LNCAP (cell line): ENCODE results near the gene ERLIN1.

ENCODE experiments used
- TF ChIP-seq, protein P1 (sequence below): fragments of 450-650 bp; IDR thresholded peaks from 2 replicates; pipeline ENCODE4 v1.5.1; 2017; ENCODE audit warnings: mild to moderate bottlenecking

The ERLIN1 gene

DNA sequence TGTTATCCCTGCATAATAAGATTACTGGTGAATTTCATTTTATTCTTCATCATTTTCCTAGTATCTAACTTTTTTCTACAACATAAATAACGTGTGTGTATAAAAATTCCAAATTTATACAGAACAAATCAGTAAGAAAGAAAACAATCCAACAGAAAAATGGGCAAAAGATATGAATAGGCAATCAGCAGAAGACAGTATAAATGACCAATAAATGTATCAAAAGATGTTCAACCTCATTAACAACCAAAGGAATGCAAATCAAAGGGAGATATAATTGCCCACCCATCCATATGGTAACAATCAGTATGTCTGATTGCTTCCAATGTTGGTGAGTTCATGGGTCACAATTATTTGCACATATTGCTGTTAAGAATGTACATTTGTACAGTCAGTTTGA is 13.5 kb downstream of the ERLIN1 start:
- TF ChIP-seq, protein P1, sequence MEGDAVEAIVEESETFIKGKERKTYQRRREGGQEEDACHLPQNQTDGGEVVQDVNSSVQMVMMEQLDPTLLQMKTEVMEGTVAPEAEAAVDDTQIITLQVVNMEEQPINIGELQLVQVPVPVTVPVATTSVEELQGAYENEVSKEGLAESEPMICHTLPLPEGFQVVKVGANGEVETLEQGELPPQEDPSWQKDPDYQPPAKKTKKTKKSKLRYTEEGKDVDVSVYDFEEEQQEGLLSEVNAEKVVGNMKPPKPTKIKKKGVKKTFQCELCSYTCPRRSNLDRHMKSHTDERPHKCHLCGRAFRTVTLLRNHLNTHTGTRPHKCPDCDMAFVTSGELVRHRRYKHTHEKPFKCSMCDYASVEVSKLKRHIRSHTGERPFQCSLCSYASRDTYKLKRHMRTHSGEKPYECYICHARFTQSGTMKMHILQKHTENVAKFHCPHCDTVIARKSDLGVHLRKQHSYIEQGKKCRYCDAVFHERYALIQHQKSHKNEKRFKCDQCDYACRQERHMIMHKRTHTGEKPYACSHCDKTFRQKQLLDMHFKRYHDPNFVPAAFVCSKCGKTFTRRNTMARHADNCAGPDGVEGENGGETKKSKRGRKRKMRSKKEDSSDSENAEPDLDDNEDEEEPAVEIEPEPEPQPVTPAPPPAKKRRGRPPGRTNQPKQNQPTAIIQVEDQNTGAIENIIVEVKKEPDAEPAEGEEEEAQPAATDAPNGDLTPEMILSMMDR, result no peak

DNA sequence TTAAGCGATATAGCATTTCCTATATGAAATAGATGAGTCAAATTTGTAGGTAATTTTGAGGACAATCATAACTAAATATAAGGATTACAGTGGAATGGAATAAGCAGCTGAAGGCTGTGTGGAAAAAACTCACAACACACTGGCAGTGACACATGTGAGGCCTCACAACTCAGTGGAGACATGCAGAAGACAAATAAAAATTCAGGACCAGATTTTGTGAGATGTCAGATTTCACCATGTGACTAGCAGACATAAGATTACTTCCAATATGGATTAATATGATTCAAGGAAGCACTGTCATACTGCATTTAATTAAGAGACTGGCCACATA is 17.6 kb downstream of the ERLIN1 start:
- TF ChIP-seq, protein P1, result no peak

DNA sequence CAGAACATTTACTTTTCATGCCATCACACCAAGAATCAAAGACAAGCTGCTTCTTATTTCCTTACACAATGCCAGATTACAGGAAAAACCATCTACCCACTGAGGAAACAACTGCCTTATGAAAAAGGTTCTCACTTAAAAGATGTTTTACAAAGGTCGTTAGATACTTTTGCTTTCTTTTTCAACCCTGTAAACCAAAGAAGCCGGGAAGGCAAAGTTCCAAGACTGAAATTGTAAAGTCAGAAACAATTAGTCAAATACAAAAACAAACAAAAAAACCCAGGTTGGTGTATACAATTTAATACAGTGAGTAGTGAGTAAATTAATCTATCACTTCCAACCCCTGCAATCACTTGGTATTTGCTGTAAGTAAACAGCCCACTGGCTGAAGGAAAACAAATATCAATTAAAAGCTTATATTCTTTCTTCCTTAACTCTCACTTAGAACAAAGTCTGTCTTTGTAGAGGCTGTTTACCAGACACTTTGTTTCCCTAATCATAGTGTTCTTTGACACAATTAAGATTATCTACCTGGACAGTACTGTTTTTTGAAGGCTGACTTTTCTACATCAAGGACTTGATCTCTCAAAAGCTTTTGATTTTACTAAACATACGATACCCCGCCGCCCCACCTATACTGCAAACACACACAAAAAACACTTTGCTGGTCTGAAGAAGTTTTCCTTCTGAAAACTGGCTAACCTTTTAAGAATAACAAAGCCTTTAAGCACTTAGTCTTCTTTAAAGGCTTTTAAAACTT is 18.1 kb downstream of the ERLIN1 start:
- TF ChIP-seq, protein P1, result no peak

DNA sequence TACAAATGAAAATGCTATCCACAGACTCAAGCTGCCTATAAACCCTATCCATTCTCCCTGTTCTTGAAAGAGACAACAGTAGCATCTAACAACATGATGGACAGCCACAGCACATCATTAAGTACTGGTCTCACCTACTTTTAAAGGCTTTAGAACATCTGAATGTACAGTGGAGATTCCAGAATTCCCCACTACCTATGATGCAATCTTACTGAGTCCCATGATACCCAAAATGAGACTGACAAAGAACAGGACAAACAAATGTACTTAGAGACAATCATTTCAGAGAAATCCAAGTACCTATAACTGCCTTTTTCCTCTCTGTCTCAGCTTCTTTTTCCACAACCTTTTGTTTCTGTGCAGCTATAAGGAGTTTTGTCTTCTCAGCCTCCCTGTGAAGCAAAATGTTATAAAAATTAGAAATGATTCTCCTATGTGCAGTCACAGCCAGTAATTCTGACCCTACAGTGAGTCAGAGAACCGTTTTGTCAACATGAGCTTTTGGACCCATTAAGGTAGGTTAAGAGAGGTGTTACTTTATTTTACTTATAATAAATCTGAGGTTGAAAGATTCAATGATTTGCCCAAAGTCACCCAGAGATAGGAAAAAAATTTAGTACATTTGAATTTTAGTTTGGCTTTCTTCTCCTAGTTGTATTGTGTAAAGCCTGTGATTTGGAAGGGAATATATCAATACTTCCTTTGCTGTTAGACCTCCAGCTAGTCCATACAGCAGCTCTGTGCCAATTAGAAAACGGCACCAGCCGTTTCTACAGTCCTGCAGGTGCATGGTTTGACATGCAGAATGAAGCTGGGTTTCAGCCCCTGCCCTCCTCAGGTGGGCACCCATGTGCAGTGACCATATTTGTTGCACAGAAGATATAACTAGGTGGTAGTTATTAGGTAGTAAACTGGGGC is 21.9 kb downstream of the ERLIN1 start:
- TF ChIP-seq, protein P1, result no peak

DNA sequence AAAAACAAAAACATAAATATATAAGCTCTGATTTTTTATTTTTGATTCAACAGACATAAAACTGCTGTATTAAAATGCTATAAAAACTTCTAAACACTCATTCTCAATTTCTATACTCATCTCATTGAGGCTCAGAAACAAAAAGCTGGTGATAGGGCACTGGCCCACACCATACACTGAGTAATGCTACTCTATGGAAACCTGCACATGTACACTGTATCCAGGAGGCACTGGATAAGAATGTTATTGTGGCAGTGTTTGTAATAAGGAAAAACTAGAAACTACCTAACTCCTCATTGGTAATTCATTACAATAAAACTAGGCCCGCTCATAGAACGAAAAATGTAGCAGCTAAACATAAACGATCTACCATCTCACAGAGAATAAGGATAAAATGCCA is 23.1 kb downstream of the ERLIN1 start:
- TF ChIP-seq, protein P1, result no peak

DNA sequence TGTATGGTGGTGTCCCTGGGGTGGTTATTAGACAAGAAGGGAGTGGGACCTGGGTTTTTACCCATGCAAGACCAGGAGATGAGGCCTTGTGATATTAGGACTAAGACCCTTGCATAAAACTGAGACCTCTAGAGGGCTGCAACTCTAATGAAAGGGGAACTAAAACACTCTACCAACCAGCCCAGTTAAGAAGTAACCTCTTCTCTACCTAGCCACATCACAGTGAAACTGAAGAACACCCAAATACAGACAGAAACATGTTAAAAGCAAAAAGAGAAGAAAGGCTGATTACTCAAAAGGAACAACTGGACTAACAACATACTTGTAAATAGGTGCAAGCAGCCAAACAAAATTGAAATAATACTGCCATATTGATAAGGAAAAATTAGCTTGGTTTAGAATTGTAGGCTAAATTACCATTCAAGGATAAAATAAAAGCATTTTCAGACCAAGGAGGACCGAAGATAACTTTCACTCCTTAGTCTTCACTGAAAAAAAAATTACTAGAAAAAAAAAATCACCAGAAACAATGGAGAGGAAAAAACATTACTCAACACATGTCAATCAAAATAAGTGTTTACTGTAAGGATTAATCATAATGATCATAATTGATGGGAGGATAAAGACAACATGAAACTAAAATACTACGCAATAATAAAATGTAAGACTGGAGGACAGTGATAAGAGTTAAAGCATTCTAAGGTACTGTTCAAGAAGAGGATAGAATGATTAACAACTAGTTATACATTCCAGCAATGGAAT is 27.6 kb downstream of the ERLIN1 start:
- TF ChIP-seq, protein P1, result no peak

DNA sequence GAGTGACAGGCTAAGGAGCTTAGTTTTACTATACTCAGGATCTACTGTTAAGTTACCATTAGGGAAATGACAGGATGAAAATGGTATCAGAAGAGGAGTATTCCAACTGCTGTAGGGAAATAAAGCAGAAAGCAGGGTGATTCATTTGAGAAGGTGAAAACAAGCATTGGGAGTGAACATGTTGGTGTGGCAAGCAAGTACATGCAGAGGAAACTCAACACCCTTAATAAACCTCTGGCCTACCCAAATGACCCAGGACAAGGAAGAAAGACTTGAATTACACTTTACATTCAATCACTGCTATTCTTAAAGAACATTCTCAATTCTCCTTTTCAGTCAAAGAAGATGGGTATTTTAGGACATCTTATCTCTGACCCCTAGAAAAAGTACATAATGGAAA is 28.7 kb downstream of the ERLIN1 start:
- TF ChIP-seq, protein P1, result no peak
